HG03432 (cell line): ENCODE data around the gene PACSIN3.

Experiments
- ATAC-seq: cut with Tn5 transposase; IDR thresholded peaks from one replicate; pipeline ENCODE4 v1.9.1; 2021; ENCODE audit warnings: mild to moderate bottlenecking, moderate library complexity; ENCODE audit not compliant: unreplicated experiment

Gene PACSIN3

DNA sequence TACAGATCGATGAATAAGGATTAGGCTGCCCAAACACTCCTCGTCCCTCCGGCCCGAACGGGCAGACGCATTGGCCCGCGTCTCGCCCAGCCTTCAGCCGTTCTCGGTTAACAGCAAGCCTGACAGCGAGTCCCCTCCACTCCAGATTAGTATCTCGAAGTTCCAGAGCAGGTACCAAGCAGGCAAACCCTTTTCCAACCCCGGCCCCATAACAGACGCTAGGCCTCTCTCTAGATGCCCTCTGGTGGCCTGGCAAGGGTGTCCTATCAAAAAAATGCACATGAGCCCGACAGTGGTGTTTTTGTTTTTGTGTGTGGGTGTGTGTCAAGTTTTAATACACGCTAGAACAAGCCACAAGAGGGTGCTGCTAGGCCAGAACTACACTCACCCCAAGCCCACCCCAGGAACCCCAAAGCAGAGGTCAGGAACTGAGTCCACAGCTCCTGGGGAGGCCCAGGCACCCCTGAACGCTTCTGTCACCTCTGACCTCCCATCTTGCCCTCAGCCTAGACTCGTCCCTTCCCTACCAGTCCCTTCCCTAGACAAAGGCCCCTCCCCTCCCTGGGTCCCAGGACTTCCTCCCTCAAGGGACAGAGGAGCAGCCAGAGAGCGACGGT, 8.9 kb downstream of the PACSIN3 start:
- ATAC-seq: peak; percentile 54

DNA sequence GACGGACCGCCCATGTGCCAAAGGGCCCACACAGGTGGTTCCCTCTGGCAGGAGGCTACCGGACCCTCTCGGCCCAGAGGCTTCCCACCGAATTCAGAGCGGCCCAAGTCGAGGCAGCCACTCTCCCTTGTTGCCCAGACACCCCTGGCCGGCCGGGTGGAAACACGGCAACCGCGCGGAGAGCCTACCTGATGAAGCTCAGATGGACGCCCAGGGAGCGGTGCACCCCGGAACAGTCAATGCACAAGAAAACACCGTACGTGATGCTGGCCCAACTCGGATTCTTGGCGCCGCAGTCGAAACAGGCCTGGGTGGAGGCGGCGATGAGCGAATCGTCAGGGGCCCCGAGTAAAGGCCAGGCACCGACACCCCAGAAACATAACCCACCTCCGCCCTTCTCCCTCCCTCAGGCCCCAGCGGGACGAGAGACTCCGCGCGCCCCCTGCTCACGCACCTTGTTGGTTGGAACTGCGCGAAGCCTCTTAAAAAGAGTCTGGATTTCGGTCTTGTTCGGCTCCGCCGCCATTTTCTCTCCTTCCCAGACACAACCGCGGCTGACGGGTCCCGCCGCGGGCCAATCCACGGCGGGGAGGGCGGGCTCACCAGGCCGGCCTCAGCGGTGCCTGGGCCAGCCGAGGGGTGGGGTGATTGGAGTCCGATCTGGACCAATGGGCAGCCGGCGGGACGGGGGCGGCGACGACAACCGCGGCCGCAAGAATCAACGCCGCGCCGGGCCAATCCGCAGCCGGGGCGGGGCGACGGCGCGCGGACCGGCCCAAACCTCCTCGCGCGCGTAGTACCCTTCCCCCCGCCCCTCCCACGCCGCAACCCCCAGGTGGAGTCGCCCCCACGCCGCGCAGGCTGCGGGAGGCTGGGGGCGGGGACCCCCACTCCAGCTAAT, 9.7 kb downstream of the PACSIN3 start, which contains the start of gene ARFGAP2:
Gene ARFGAP2 (minus strand): TSS at position 552 of the 901 bp plus-strand sequence. CDS start 26 bp downstream, at position 526.
- ATAC-seq: peak; percentile 93

DNA sequence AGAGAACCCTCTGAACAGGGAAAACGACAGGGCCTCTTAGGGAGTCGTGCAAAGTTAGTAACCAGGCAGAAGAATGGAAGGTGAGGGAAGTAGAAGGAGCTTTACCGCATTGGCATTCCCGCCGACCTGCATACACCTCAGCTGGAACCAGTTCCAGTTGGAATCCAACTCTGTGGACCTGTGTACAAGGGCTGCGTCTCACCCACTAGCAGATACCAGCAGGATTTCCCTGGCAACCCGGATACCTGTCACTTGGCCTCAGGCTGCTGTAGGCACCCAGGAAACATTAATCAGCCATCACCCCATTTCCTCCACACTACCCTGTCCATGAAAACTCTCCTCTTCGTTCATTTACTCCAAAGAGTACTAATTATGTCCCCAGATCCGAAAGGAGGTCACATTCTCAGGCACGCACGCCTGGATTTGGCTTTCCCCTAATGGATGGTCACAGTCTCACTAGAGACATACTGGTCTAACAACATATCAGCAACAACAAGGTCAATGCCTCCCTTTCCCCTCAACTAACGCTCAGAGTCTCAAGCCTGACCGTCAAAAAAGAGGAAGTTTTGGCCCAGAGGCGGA, 10.4 kb downstream of the PACSIN3 start:
- no peak for ATAC-seq

DNA sequence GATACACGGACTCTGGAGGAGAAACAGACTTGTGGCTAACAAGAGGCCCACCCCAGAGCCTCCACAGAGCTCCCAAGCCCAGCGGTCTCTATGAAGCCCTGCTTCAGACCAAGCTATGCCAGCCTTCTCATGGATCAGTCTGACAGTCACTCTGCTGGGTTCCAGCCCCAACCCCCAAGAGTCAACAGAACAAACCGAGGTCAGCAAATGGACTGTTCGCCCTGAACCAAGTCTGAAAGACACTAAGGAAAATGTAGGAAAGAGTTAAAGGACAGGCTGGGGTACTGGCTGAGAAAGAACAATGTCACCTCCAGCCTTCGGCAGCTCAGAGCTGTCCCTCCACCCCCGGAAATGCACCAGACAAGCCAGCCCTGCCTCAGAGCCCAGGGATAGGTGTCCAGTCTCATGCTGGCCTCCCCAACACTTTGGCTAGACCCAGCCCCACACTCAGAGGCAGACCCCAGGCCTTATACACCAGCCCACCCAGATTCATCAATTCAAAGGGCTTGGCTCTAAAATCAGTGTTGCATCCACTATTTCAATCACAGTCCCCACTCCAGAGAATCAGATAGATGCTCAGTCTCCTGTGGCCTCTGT, 13.4 kb downstream of the PACSIN3 start:
- ATAC-seq: no peak

DNA sequence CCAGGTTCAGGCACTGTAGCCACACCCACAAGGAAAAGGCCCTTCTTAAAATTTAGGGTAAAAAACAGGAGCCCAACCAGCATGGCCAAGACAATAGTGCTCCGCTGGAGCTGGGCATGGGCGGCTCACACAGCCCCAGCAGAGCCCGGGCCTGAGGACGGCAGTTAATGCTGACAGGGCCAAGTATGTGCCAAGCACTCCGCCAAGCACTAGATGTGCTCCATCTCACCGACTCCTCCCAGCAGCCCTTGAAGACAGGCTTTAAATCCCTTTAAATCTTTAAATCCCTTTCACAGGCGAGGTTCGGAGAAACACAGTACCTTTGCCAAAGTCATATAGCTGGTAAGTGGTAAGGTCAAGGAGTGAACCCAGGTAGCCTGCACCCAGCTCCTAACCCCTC, 14.4 kb downstream of the PACSIN3 start:
- no peak for ATAC-seq

DNA sequence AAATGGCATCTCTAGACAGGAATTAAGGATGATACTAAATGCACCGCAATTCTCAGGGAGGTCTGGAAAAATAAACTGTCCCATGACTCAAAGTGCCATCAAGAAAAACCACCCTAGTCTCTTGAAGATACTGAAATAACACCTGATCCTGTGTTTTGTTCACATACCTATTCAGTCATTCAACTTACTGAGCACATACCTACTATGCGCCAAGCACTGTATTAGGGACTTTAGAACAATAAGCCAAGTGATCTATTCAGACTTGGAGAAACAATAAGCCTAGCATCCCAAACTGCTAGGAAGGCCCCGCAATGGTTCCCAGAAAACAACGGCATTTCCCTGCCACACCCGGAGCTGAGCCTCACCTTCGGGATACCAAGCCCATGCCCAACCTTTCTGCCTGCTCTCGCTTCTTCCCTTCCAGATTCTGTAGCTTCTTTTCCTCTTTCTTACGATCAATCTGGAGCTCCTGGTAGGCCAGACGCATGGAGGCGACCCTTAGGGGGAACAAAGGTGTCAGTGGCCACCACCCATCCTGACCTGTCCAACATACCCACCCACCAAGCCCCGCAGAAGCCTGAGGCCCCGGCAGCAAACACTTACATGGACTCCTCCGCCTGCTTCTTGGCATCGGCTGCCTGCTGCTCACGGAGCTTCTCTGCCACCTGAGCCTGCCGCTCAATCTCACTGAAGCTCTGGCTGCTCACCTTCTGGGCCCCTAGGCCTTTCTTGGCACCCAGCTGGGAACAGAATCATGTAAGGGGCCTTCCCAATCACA, 15.0 kb downstream of the PACSIN3 start:
- ATAC-seq: no peak

DNA sequence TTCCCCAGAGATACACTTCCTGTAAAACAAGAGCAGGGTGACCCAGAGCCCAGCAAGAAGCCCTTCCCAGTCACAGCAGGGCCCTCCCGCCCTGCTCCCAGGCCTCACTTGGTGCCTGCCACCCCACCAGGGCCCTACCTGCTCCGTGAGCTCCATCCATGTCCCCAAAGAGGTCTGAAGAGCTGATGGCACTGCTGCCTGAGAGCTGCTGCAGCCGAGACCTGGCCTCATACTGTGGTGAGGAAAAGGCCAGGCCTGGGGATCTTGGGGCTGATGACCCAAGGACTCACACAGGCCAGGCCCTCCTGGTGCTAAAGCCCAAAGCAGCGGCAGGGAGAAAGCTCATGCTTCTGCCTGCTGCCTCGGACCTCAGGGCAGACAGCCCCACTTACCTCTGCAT, 19.9 kb downstream of the PACSIN3 start:
- ATAC-seq: no peak

DNA sequence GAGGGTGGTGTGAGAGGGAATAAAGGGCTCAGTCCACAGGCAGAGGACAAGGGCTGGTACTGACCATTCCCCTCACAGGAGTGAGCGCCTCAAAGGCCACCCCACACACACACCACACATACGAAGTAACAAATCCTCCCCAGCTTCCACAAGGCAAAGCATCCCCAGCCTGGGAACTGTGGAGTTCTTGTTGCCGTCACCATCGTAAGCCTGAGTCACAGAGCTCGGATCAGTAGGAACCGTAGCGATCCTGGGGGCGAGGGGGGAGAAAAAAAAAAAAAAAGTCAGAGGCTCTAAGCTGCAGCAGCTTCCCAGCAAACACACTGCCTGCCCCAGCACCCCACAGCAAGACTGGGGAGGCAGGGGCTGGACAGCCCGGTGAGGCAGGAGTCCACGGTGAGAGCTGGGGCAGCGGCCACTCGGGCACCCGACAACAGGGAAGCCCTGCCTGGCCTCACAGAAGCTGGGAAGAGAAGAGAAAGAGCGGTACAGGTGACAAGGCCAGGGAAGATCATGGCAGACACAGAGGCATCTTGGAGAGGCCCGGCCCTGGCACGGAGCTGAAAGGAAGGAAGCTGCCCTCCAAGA, 20.9 kb downstream of the PACSIN3 start:
- ATAC-seq: no peak

DNA sequence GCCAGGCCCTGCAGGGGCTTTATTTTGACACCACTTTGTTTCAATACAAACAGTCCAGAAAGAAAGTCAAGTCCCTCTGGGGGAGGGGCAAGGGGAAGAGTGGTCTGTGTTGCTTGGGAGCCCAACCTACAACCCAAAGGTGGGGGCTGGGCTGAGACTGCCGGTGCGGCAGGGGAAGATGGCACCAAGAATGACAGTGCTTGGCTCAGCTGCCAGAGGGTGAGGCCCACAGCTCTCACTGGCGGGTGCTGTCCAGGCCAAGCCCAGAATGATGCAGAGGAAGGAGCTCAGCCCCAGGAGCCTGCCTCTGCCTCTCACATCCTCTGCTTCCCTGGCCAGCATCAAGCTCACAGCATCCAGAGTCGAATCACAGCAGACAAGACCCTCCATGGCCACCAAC, 21.9 kb downstream of the PACSIN3 start:
- ATAC-seq: no peak

DNA sequence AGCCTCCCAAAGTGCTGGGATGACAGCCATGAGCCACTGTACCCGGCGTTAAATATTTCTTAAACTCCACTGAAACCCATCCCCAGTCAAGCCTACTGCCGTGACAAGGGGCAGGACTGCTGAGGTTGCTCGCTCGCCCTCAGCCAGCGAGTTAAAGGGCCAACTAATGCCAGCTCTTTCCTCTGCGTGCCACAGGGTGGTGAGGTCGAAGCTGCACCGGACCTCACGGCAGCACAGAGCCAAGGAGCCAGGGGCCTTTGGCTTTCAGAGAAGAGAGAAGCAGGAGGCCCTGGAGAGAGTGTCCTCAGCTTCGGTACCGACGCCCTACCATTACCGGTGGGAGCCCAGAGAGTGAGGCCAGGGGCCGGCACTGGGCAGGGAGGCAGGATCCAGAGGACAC, 22.3 kb downstream of the PACSIN3 start:
- ATAC-seq: no peak

DNA sequence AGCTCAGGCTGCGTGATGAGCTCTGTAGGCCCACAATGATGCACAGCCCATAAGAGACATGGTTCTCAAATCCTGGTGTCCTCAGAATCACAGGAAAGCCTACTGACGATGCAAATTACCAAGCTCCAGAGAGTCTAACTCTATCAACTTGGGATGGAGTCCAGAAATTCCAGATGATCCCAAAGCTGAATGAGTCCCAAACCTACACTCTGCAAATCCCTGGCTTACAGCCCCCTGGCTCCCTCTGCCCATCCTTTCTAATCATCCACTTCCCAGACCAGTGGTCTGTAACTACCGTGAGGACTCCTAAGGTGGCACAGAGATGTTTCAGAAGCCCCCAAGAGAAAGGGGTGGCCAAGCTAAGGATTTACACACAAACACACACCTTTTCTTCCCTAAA, 23.0 kb downstream of the PACSIN3 start:
- no peak for ATAC-seq

DNA sequence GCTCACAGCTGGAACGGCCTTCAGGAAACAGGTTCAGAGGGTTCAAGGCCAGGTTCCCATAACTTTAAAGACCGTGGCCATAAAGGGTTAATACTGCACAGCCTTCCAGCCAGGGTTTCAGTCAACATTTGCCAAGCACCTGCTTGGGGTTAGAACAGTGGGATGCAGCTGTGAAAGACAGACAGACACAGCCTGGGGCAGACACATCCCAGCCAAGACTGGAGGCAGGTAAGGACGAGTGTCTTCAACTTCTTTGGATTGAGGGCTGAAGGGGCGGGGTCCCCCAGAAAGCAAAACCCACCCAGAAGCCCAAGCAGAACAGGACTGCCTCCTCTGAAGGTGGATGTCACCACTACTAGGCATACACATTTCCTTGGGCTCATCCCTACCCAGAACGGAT, 23.8 kb downstream of the PACSIN3 start:
- no peak for ATAC-seq

DNA sequence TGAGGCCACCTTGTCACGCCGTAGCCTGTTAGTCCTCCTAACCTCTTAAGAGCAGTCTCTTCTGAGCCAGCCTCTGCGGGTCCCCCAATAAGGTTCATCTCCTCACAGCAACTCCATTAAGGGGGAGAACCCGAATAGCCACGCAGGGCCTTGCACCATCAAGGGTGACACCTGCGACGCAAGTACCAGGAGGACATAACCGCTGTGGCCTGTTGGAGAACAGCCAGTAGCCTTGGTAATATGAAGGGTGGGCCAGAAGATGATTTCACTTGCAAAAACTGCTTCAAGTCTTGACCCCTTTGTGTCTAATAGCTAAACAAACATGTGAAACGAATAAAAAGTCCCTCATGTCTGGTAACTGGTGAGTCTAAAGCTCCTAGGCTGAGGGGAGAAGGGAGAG, 24.3 kb downstream of the PACSIN3 start:
- ATAC-seq: no peak

DNA sequence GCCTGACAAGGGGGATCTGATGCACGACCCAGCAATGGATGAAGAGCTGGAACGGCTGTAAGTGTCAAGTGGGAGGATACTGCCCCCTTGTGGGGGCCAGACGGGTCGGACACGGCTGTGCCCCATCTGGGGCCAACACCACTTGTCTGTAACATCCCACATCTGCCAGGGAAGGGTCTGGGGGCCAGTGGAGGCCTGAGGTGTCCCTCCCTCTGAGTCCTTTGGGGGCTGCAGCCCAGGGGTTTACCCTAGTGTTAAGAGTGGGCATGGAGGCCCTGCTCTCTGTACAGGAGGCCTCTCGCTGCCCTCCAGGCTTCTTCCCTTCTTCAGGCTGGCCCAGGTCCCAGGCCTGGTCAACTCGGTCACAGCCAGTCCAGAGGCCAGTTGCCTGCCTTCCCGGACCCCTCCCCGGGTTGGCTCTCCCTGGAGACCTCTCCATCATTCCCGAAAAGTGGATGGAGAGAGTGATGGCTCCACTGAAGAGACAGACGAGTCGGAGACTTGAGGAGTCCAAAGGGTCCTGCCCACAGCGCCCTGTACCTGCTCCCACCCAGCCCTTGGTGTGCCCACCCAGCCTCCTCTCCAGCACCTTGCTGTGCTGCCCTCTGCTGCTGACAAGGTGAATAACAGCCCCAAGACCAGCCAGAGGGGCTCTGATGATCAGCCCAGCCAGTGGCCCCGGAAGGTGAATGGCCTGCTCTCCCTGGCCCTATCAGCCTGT, 24.9 kb downstream of the PACSIN3 start:
- ATAC-seq: peak; percentile 74

DNA sequence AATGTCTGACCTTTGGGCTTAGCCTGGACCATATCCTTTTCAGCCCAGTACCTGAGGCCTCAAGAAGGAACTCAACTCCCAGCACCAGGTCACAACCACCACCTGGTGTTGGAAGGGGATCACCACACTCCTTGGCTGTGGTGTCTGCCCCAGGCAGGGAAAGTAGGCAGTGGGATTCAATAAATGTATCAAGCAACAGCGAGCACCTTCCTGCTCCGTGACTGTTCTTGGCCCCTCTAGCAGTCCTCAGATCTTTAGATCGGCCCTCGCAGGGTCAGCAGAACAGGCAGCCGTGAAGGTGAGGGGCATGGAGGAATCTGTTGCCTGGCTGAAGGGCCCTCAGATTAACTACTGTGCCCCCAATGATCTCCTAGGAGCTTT, 25.5 kb downstream of the PACSIN3 start:
- ATAC-seq: peak; percentile 4

DNA sequence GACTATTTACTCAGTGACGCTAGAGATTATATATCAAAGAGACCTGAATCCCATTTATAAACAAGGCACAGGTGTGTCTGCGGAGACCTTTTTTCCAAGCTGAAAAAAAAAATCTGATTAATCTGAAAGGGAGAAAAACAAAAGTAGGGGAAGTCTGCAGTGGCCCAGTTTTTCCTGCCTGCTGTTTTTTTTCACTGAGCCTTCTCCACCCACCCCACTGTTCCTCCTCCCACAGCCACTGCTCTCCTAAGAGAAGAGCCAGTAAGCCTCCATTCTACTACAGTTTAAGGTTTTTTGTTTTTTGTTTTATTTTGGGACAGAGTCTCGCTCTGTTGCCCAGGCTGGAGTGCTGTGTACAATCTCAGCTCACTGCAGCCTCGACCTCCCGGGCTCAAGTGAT, 28.0 kb downstream of the PACSIN3 start:
- ATAC-seq: no peak

DNA sequence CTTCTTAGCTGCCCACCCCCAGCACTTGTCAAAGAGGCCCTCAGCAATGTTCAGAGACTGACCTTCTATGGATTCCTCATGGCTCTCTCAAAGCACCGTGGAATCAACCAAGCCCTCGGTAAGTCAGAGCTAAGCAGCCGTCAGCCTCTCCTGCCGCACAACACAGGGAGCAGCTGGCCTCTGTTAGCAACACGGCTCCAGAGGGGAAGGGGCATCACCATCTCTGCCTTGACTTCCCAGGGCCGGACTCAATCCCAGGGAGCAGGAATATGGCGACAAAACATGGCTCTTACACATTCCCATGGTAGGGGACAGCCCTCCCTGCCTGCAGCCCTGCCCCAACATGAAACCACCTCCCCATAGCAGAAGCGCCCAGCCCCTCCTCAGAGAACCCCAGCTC, 28.4 kb downstream of the PACSIN3 start:
- no peak for ATAC-seq

DNA sequence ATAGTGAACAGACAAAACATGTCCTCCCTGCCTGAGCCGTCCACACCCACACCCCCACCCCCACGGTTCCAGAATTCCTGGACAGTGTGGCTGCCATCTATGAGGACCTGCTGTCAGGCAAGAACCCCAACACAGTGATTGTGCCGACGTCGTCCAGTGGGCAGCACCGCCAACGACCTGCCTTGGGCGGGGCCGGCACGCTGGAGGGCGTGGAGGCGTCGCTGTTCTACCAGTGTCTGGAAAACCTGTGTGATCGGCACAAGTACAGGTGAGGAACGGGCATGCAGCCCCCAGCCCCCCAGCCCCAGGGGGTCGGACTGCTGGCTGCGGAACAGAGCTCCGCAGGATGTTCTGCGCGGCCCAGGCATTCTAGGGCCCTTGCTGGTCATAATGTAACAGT, 29.3 kb downstream of the PACSIN3 start:
- ATAC-seq: no peak

DNA sequence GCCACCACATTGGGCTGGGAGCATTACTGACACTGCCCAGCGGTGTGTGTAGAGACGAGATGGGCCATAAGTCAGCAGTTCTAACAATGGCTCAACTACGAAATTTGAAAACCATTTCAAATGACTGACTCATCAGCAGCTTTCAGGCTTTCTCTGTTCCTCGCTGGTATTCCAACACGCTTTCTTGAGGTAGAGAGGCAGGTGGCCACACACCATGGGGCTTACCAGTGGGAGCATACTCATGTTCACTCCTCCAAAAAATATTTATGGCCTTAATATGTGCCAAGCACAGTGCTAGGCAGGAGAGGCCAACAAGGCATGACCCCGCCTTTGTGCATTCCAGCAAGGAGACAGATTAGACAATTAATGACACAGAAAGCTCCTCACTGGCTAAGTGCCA, 29.9 kb downstream of the PACSIN3 start:
- no peak for ATAC-seq

DNA sequence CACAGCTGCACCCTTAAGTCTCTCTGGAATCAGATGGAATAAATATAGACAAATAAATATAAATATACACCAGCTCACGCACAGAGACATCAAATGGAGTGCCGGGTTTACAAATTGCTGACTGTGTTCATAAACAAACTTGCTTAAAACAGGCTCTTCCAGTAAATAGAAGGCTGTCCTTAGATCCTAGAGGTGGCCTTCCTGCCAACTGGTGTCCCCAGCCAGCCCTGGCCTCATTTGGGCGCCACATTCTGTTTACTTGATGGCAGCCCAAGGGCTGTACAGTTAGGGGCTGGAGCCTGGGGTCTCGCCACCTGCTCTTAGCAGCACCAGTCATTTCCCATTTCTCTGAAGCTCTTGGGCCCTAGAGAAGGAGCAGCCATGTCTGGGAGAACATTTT, 30.4 kb downstream of the PACSIN3 start:
- no peak for ATAC-seq
